H9 (cell line): ENCODE measurements around the gene CTDNEP1. TPM values are rescaled to one million over a fixed set of nuclear protein-coding genes. Genes with fewer than 3 reads are reported as not detected.

Experiments
- DNase-seq: peaks from one replicate; pipeline ENCODE4 v3.0.0-alpha.2; 2017
- H2AFZ ChIP-seq: one replicate; pipeline ENCODE4 v1.6.1; 2013; ENCODE audit warnings: mild to moderate bottlenecking, low read length, control low read depth, moderate library complexity
- H2AK5ac ChIP-seq: 2 replicates; pipeline ENCODE4 v1.6.1; 2013; ENCODE audit warnings: low read length, control low read depth, mixed read lengths; ENCODE audit not compliant: insufficient read length
- H2BK120ac ChIP-seq: one replicate; pipeline ENCODE4 v1.6.1; 2013; ENCODE audit warnings: low read depth, mild to moderate bottlenecking, low read length, control low read depth, inconsistent platforms; ENCODE audit not compliant: poor library complexity, severe bottlenecking
- H2BK12ac ChIP-seq: 2 replicates; pipeline ENCODE4 v1.6.1; 2013; ENCODE audit warnings: low read length, control low read depth, mixed read lengths, low read depth; ENCODE audit not compliant: insufficient read length
- H2BK15ac ChIP-seq: 2 replicates; pipeline ENCODE4 v1.6.1; 2013; ENCODE audit warnings: low read depth, low read length, control low read depth
- H2BK20ac ChIP-seq: one replicate; pipeline ENCODE4 v1.6.1; 2013; ENCODE audit warnings: low read depth, mild to moderate bottlenecking, low read length, control low read depth, inconsistent platforms; ENCODE audit not compliant: poor library complexity, severe bottlenecking
- H2BK5ac ChIP-seq: 2 replicates; pipeline ENCODE4 v1.6.1; 2013; ENCODE audit warnings: low read length, control low read depth, mixed read lengths; ENCODE audit not compliant: insufficient read length
- H3K14ac ChIP-seq: 2 replicates; pipeline ENCODE4 v1.6.1; 2013; ENCODE audit warnings: low read length, control low read depth; ENCODE audit not compliant: insufficient read depth
- H3K18ac ChIP-seq: 2 replicates; pipeline ENCODE4 v1.6.1; 2013; ENCODE audit warnings: low read depth, mild to moderate bottlenecking, mixed read lengths, low read length, control low read depth; ENCODE audit not compliant: insufficient read length
- H3K23ac ChIP-seq: 2 replicates; pipeline ENCODE4 v1.6.1; 2013; ENCODE audit warnings: low read length, control low read depth, mixed read lengths, low read depth; ENCODE audit not compliant: insufficient read length
- H3K23me2 ChIP-seq: 2 replicates; pipeline ENCODE4 v1.6.1; 2013; ENCODE audit warnings: low read depth, mild to moderate bottlenecking, mixed read lengths, low read length, control low read depth; ENCODE audit not compliant: insufficient read length, poor library complexity, severe bottlenecking
- H3K27ac ChIP-seq: 2 replicates; pipeline ENCODE4 v1.5.1; 2013; ENCODE audit warnings: low read length, control low read depth, mixed read lengths, low read depth; ENCODE audit not compliant: insufficient read length
- H3K27me3 ChIP-seq: 2 replicates; pipeline ENCODE4 v1.6.1; 2013; ENCODE audit warnings: low read length, control low read depth, inconsistent platforms; ENCODE audit not compliant: insufficient read depth
- H3K4ac ChIP-seq: 2 replicates; pipeline ENCODE4 v1.6.1; 2013; ENCODE audit warnings: low read depth, mild to moderate bottlenecking, control low read depth, inconsistent platforms, low read length, moderate library complexity
- H3K4me1 ChIP-seq: 2 replicates; pipeline ENCODE4 v1.6.1; 2013; ENCODE audit warnings: low read length, control low read depth, inconsistent platforms; ENCODE audit not compliant: insufficient read depth
- H3K4me2 ChIP-seq: 2 replicates; pipeline ENCODE4 v1.6.1; 2013; ENCODE audit warnings: low read length, control low read depth, mixed read lengths; ENCODE audit not compliant: insufficient read length, insufficient read depth
- H3K56ac ChIP-seq: 2 replicates; pipeline ENCODE4 v1.6.1; 2013; ENCODE audit warnings: low read depth, mild to moderate bottlenecking, mixed read lengths, low read length, control low read depth; ENCODE audit not compliant: insufficient read length
- H3K79me1 ChIP-seq: 2 replicates; pipeline ENCODE4 v1.6.1; 2013; ENCODE audit warnings: low read depth, mild to moderate bottlenecking, moderate library complexity, low read length, control low read depth, inconsistent platforms; ENCODE audit not compliant: insufficient read depth, poor library complexity, severe bottlenecking
- H3K79me2 ChIP-seq: 2 replicates; pipeline ENCODE4 v1.6.1; 2013; ENCODE audit warnings: low read length, control low read depth, inconsistent platforms; ENCODE audit not compliant: insufficient read depth
- H3K9ac ChIP-seq: 2 replicates; pipeline ENCODE4 v1.6.1; 2013; ENCODE audit warnings: low read length, control low read depth, mixed read lengths; ENCODE audit not compliant: insufficient read length; ENCODE audit errors: extremely low read depth
- H3K9me3 ChIP-seq: one replicate; pipeline ENCODE4 v1.6.1; 2013; ENCODE audit warnings: low read depth, low read length, inconsistent platforms; ENCODE audit not compliant: control insufficient read depth
- H3T11ph ChIP-seq: one replicate; pipeline ENCODE4 v1.6.1; 2013; ENCODE audit warnings: mild to moderate bottlenecking, low read length, control low read depth, inconsistent platforms
- H4K20me1 ChIP-seq: one replicate; pipeline ENCODE4 v1.6.1; 2013; ENCODE audit not compliant: control insufficient read depth, insufficient read length, insufficient read depth
- H4K5ac ChIP-seq: 2 replicates; pipeline ENCODE4 v1.6.1; 2013; ENCODE audit warnings: low read depth, mild to moderate bottlenecking, mixed read lengths, low read length, control low read depth; ENCODE audit not compliant: insufficient read length
- H4K8ac ChIP-seq: replicated peaks from 2 replicates; pipeline ENCODE4 v1.6.1; 2013; ENCODE audit warnings: low read length, control low read depth, mixed read lengths, low read depth; ENCODE audit not compliant: insufficient read length
- H4K91ac ChIP-seq: 2 replicates; pipeline ENCODE4 v1.6.1; 2013; ENCODE audit warnings: low read depth, mild to moderate bottlenecking, moderate library complexity, mixed read lengths, low read length, control low read depth; ENCODE audit not compliant: insufficient read length
- H3K27ac Mint-ChIP-seq, 3 experiments: 2 replicates in 2 of 3; 3 replicates in 1 of 3; pipeline ENCODE4 v1.8.0; 2020 to 2021; ENCODE audit warnings: mixed read lengths in 3 of 3, mild to moderate bottlenecking in 1 of 3, moderate library complexity in 1 of 3
- H3K27me3 Mint-ChIP-seq: 2 replicates; pipeline ENCODE4 v1.8.0; 2021; ENCODE audit warnings: low read depth, mild to moderate bottlenecking, moderate library complexity, mixed read lengths
- H3K36me3 Mint-ChIP-seq, 3 experiments: 2 replicates in 2 of 3; 3 replicates in 1 of 3; pipeline ENCODE4 v1.8.0; 2020 to 2021; ENCODE audit warnings: low read depth in 3 of 3, mixed read lengths in 3 of 3; ENCODE audit not compliant: insufficient read depth in 1 of 3
- H3K4me1 Mint-ChIP-seq, 2 experiments: 2 replicates each; pipeline ENCODE4 v1.8.0; 2020; ENCODE audit warnings: mixed read lengths in 2 of 2
- H3K4me3 Mint-ChIP-seq, 2 experiments: 2 replicates in 1 of 2; 3 replicates in 1 of 2; pipeline ENCODE4 v1.8.0; 2020 to 2021; ENCODE audit warnings: mild to moderate bottlenecking in 2 of 2, mixed read lengths in 2 of 2, moderate library complexity in 1 of 2
- H3K9me3 Mint-ChIP-seq, 2 experiments: 2 replicates in 1 of 2; 3 replicates in 1 of 2; pipeline ENCODE4 v1.8.0; 2020; ENCODE audit warnings: mild to moderate bottlenecking in 2 of 2, mixed read lengths in 2 of 2, moderate library complexity in 1 of 2
- CTCF ChIP-seq: fragments of 200-600 bp; sonication (generic); conservative IDR thresholded peaks from 3 replicates; pipeline ENCODE4 v1.8.0; 2021; ENCODE audit warnings: antibody characterized with exemption, mild to moderate bottlenecking
- WGBS: extraction: QIAGEN DNeasy Blood & Tissue Kit; methylation state at CpG from one replicate; pipeline ENCODE4 v1.1.7; 2013; ENCODE audit warnings: missing lambda C conversion rate, low lambda C conversion rate, mixed read lengths; ENCODE audit not compliant: insufficient read length; ENCODE audit errors: extremely low coverage; 5-methylcytosine and 5-hydroxymethylcytosine counted together
- total RNA-seq: library from RNA; stranded (reverse); gene quantifications from 2 replicates; pipeline ENCODE4 v1.2.1, GENCODE V29; 2021

Gene CTDNEP1
- total RNA-seq, 1 experiment from 2014 or later, result 134 TPM

GRCh38 chr17:7241090-7241733, 10.3 kb downstream of the CTDNEP1 start:
- DNase-seq, result no peak
- Histone ChIP-seq H2BK15ac (no peak overlapping the region), H2BK12ac (peak overlapping the region; percentile 52), H3K14ac (peak overlapping the region; percentile 24; the same call in 1 of the 2 replicates), H4K5ac (no peak overlapping the region), H3K9me3 (no peaks in the 10 kb centered on the region), H3K4ac (peak overlapping the region; percentile 34; the same call in 1 of the 2 replicates), H3K9ac (peak overlapping the region; percentile 93), H3K23ac (no peak overlapping the region), H4K8ac (no peak overlapping the region), H3K56ac (no peak overlapping the region), H4K20me1 (no peaks in the 10 kb centered on the region), H3K4me2 (peak overlapping the region; percentile 98), H3K18ac (peak overlapping the region; percentile 5), H3K23me2 (peaks cover 4% of the 10 kb centered on the region), H3K4me1 (no peaks in the 10 kb centered on the region), H3K27ac (peak overlapping the region; percentile 80), H3K27me3 (no peaks in the 10 kb centered on the region), H2BK20ac (no peak overlapping the region), H2BK120ac (no peak overlapping the region), H3K79me1 (peaks cover 9% of the 10 kb centered on the region), H3K79me2 (peaks cover 8% of the 10 kb centered on the region; the same call in 1 of the 2 replicates), H2AFZ (no peak overlapping the region), H4K91ac (peak overlapping the region; percentile 20), H3T11ph (peak overlapping the region; percentile 68), H2AK5ac (no peak overlapping the region), H2BK5ac (no peak overlapping the region)
- Mint-ChIP-seq H3K36me3 (peaks cover 30 to 56% (median 52%) of the 10 kb centered on the region in 3 experiments), H3K4me3 (peak overlapping the region; percentile 95 to 97), H3K27me3 (no peaks in the 10 kb centered on the region; the same call in 1 of the 2 replicates), H3K4me1 (peaks cover 36 to 38% of the 10 kb centered on the region in 2 experiments), H3K9me3 (peaks cover 0 to 2% of the 10 kb centered on the region in 2 experiments; a peak in 2 of 5 replicates), H3K27ac (peak overlapping the region; percentile 96 to 99 (median 98))
- no CpG with 5 or more reads among the region's 9 CpGs for WGBS
- no peak for TF ChIP-seq CTCF
